Hypothalamus (tissue), 51 donors: ENCODE results near the gene FAM111A.
A peak's percentile ranks its signal among the peaks of the same experiment; 100 is the strongest.

Experiments
- DNase-seq, 51 donors: peaks; one replicate each; lab custom pipeline; 2025; lab: John Stamatoyannopoulos, UW

Gene FAM111A

GRCh38 chr11:59175091-59175501, 32.4 kb downstream of the FAM111A start:
- DNase-seq = peak in 22 of 51 donors; percentile 10 to 64 (median 37)

- DNase-seq = no peak
Observed at GRCh38 chr11:59176330-59176729, 33.7 kb downstream of the FAM111A start.

- DNase-seq = no peak
Observed at GRCh38 chr11:59178402-59178801, 35.7 kb downstream of the FAM111A start.

GRCh38 chr11:59179121-59179520, 36.5 kb downstream of the FAM111A start:
- DNase-seq = no peak

GRCh38 chr11:59180168-59180776, 37.6 kb downstream of the FAM111A start:
- DNase-seq = peak in 14 of 51 donors; percentile 11 to 78 (median 42)

GRCh38 chr11:59180907-59181306, 38.3 kb downstream of the FAM111A start:
- DNase-seq = no peak

GRCh38 chr11:59181746-59182456, 39.2 kb downstream of the FAM111A start:
- no peak for DNase-seq

- no peak for DNase-seq
Observed at GRCh38 chr11:59182457-59183151, 39.9 kb downstream of the FAM111A start.

GRCh38 chr11:59183771-59184170, 41.1 kb downstream of the FAM111A start:
- DNase-seq = no peak

- DNase-seq = peak in 2 of 51 donors; percentile 35 to 38
Observed at GRCh38 chr11:59184691-59185339, 42.2 kb downstream of the FAM111A start.

GRCh38 chr11:59185386-59185945, 42.8 kb downstream of the FAM111A start:
- no peak for DNase-seq

GRCh38 chr11:59186130-59186594, 43.5 kb downstream of the FAM111A start:
- peak in 23 of 51 donors; percentile 12 to 68 (median 31) for DNase-seq

GRCh38 chr11:59187035-59187434, 44.4 kb downstream of the FAM111A start:
- no peak for DNase-seq

GRCh38 chr11:59187587-59187986, 44.9 kb downstream of the FAM111A start:
- peak in 4 of 51 donors; percentile 18 to 28 (median 22) for DNase-seq

GRCh38 chr11:59188954-59189353, 46.3 kb downstream of the FAM111A start:
- DNase-seq = no peak

- no peak for DNase-seq
Observed at GRCh38 chr11:59189986-59190385, 47.3 kb downstream of the FAM111A start.

GRCh38 chr11:59191095-59191494, 48.4 kb downstream of the FAM111A start:
- no peak for DNase-seq

- DNase-seq = no peak
Observed at GRCh38 chr11:59191890-59192289, 49.2 kb downstream of the FAM111A start.

- DNase-seq = no peak
Observed at GRCh38 chr11:59192446-59193020, 49.9 kb downstream of the FAM111A start.

GRCh38 chr11:59193587-59194130, 51.0 kb downstream of the FAM111A start:
- no peak for DNase-seq
